ENCODE measurements around the gene TRAPPC14.
A peak's percentile ranks its signal among the peaks of the same experiment; 100 is the strongest.
"Not testable (repeated sequence)": the region's sequence is repeated elsewhere in the genome, so short reads cannot be mapped to it uniquely, and the experiment has no call there.

The TRAPPC14 gene

GRCh38 chr7:100195901-100196322, 37.4 kb upstream of the TRAPPC14 start:
- ChIA-PET POLR2A (interaction anchor here (0.8 kb wide), 1 partner anchor 9 kb away, joined by 3 read pairs; no protein-coding TSS in a partner anchor), CTCF (interaction anchor here (1.4 kb wide), 1 partner anchor 22 kb away, joined by 3 read pairs; no protein-coding TSS in a partner anchor)
- H3K36me3 ChIP-seq (ENCODE audit: control insufficient read depth in 2 of 2, insufficient read depth in 1 of 2, low read length in 2 of 2); H3K4me1 ChIP-seq (ENCODE audit: control insufficient read depth, insufficient read depth, low read length); H3K9me3 ChIP-seq (ENCODE audit: control insufficient read depth, insufficient read depth, low read depth, low read length); H3K27ac ChIP-seq (ENCODE audit: extremely low read depth, low read depth, low read length); H3K4me3 ChIP-seq (ENCODE audit: low read depth, low read length): not testable (repeated sequence)
- TF ChIP-seq PRDM1 (tag by site-specific recombination; IDR thresholded peaks at IDR 0.05) = peak; percentile 36; the same call in 1 of the 2 replicates

GRCh38 chr7:100195222-100195621, 36.7 kb upstream of the TRAPPC14 start:
- ChIA-PET POLR2A (interaction anchor here (0.8 kb wide), 1 partner anchor 10 kb away, joined by 3 read pairs; no protein-coding TSS in a partner anchor), CTCF (interaction anchor here (1.1 to 1.4 kb wide), 2 partner anchors 23 to 64 kb away, joined by 3 to 4 read pairs; no protein-coding TSS in a partner anchor)
- H3K36me3 ChIP-seq (ENCODE audit: control insufficient read depth in 2 of 2, insufficient read depth in 1 of 2, low read length in 2 of 2) = no peaks in the 10 kb centered on the region
- TF ChIP-seq ZIC2 (tag by site-specific recombination; IDR thresholded peaks at IDR 0.05) (no peak), PRDM10 (tag by site-specific recombination; IDR thresholded peaks at IDR 0.05) (peak; percentile 62), ZNF48 (tag by site-specific recombination; IDR thresholded peaks at IDR 0.05) (no peak), ZNF843 (tag by site-specific recombination; IDR thresholded peaks at IDR 0.05) (no peak)
- no peak overlapping the region for H3K27ac ChIP-seq (ENCODE audit: extremely low read depth, low read depth, low read length)
- no peaks in the 10 kb centered on the region for H3K9me3 ChIP-seq (ENCODE audit: control insufficient read depth, insufficient read depth, low read depth, low read length)
- H3K4me1 ChIP-seq (ENCODE audit: control insufficient read depth, insufficient read depth, low read length) = no peaks in the 10 kb centered on the region
- no peak overlapping the region for H3K4me3 ChIP-seq (ENCODE audit: low read depth, low read length)

DNA sequence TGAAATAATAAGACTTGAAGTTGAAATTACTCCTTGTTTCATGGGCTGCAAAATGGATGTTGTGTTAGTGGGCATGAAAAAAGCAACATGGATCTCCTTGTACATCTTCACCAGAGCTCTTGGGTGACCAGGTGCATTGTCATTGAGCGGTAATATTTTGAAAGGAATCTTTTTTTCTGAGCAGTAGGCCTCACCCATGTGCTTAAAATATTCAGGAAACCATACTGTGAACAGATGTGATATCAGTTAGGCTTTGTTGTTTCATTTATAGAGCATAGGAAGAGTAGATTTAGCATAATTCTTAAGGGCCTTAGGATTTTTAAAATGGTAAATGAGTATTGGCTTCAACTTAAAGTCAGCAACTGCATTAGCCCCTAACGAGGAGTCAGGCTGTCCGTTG, 34.4 kb upstream of the TRAPPC14 start:
- ChIA-PET CTCF (interaction anchor here (0.6 to 2.2 kb wide), 7 partner anchors 16 to 61 kb away, joined by 3 to 5 read pairs (median 4); partner anchors contain the start of genes GPC2 and STAG3), POLR2A (no interaction called here)
- H3K36me3 ChIP-seq (ENCODE audit: control insufficient read depth in 2 of 2, insufficient read depth in 1 of 2, low read length in 2 of 2) = no peaks in the 10 kb centered on the region
- no peak overlapping the region for H3K27ac ChIP-seq (ENCODE audit: extremely low read depth, low read depth, low read length)
- H3K4me3 ChIP-seq (ENCODE audit: low read depth, low read length) = no peak overlapping the region
- H3K4me1 ChIP-seq (ENCODE audit: control insufficient read depth, insufficient read depth, low read length) = no peaks in the 10 kb centered on the region
- no peaks in the 10 kb centered on the region for H3K9me3 ChIP-seq (ENCODE audit: control insufficient read depth, insufficient read depth, low read depth, low read length)
- no peak for TF ChIP-seq BCL11B (tag by site-specific recombination; IDR thresholded peaks at IDR 0.05; ENCODE audit: low read depth)
- no peak for TF ChIP-seq ZNF639 (tag by site-specific recombination; IDR thresholded peaks at IDR 0.05)
- TF ChIP-seq ZNF560 (tag by site-specific recombination; IDR thresholded peaks at IDR 0.05; ENCODE audit: borderline replicate concordance) = no peak
- TF ChIP-seq ZNF610 (tag by site-specific recombination; IDR thresholded peaks at IDR 0.05; ENCODE audit: borderline replicate concordance) = no peak
- no peak for TF ChIP-seq PRDM4 (tag by site-specific recombination; IDR thresholded peaks at IDR 0.05)
- no peak for TF ChIP-seq KLF17 (tag by site-specific recombination; IDR thresholded peaks at IDR 0.05)
- no peak for TF ChIP-seq ZSCAN16 (tag by site-specific recombination; IDR thresholded peaks at IDR 0.05)
- TF ChIP-seq, protein P1, sequence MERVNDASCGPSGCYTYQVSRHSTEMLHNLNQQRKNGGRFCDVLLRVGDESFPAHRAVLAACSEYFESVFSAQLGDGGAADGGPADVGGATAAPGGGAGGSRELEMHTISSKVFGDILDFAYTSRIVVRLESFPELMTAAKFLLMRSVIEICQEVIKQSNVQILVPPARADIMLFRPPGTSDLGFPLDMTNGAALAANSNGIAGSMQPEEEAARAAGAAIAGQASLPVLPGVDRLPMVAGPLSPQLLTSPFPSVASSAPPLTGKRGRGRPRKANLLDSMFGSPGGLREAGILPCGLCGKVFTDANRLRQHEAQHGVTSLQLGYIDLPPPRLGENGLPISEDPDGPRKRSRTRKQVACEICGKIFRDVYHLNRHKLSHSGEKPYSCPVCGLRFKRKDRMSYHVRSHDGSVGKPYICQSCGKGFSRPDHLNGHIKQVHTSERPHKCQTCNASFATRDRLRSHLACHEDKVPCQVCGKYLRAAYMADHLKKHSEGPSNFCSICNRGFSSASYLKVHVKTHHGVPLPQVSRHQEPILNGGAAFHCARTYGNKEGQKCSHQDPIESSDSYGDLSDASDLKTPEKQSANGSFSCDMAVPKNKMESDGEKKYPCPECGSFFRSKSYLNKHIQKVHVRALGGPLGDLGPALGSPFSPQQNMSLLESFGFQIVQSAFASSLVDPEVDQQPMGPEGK (tag by site-specific recombination; IDR thresholded peaks at IDR 0.05) = no peak
- no peak for TF ChIP-seq ZNF621 (tag by site-specific recombination; IDR thresholded peaks at IDR 0.05)
- TF ChIP-seq ZNF23 (tag by site-specific recombination; IDR thresholded peaks at IDR 0.05; ENCODE audit: borderline replicate concordance) = no peak
- no peak for TF ChIP-seq HOXA7 (CRISPR knock-in tag; IDR thresholded peaks at IDR 0.05; ENCODE audit: borderline replicate concordance)
- no peak for TF ChIP-seq ZNF223 (tag by site-specific recombination; IDR thresholded peaks at IDR 0.05)
- TF ChIP-seq, protein P2, sequence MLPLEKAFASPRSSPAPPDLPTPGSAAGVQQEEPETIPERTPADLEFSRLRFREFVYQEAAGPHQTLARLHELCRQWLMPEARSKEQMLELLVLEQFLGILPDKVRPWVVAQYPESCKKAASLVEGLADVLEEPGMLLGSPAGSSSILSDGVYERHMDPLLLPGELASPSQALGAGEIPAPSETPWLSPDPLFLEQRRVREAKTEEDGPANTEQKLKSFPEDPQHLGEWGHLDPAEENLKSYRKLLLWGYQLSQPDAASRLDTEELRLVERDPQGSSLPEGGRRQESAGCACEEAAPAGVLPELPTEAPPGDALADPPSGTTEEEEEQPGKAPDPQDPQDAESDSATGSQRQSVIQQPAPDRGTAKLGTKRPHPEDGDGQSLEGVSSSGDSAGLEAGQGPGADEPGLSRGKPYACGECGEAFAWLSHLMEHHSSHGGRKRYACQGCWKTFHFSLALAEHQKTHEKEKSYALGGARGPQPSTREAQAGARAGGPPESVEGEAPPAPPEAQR (tag by site-specific recombination; IDR thresholded peaks at IDR 0.05) = no peak
- no peak for TF ChIP-seq ZNF548 (tag by site-specific recombination; IDR thresholded peaks at IDR 0.05)

All from HEK293 (cell line).